GM23248 (cell line): Measurements from ENCODE around the gene LAMA2. TPM values are rescaled to one million over a fixed set of nuclear protein-coding genes. Genes with fewer than 3 reads are reported as not detected.

Experiments used
- DNase-seq: peaks from one replicate; pipeline ENCODE4 v3.0.0-alpha.2; 2015
- H2AFZ ChIP-seq: fragments of 200-600 bp; sonication (generic); 2 replicates; pipeline ENCODE4 v1.6.1; 2016; ENCODE audit warnings: antibody characterized with exemption
- H3F3A ChIP-seq: fragments of 200-600 bp; sonication (generic); 2 replicates; pipeline ENCODE4 v1.6.1; 2016; ENCODE audit warnings: mild to moderate bottlenecking, antibody characterized with exemption, mixed run types; ENCODE audit not compliant: insufficient read depth
- H3K27ac ChIP-seq: fragments of 200-600 bp; sonication (generic); 2 replicates; pipeline ENCODE4 v1.5.1; 2016; ENCODE audit warnings: mild to moderate bottlenecking
- H3K27me3 ChIP-seq: fragments of 200-600 bp; sonication (generic); replicated peaks from 2 replicates; pipeline ENCODE4 v1.6.1; 2016; ENCODE audit warnings: mild to moderate bottlenecking; ENCODE audit not compliant: insufficient read depth
- H3K36me3 ChIP-seq: fragments of 200-600 bp; sonication (generic); 2 replicates; pipeline ENCODE4 v1.6.1; 2016; ENCODE audit warnings: low read depth, mild to moderate bottlenecking
- H3K4me1 ChIP-seq: fragments of 200-600 bp; sonication (generic); 2 replicates; pipeline ENCODE4 v1.6.1; 2016; ENCODE audit warnings: mild to moderate bottlenecking; ENCODE audit not compliant: insufficient read depth
- H3K4me2 ChIP-seq: fragments of 200-600 bp; sonication (generic); one replicate; pipeline ENCODE4 v1.6.1; 2016; ENCODE audit warnings: mild to moderate bottlenecking; ENCODE audit not compliant: unreplicated experiment
- H3K4me3 ChIP-seq: fragments of 200-600 bp; sonication (generic); 2 replicates; pipeline ENCODE4 v1.5.1; 2016; ENCODE audit warnings: mild to moderate bottlenecking
- H3K79me2 ChIP-seq: fragments of 200-600 bp; sonication (generic); 2 replicates; pipeline ENCODE4 v1.6.1; 2016; ENCODE audit warnings: mild to moderate bottlenecking; ENCODE audit not compliant: insufficient read depth
- H3K9ac ChIP-seq: fragments of 200-600 bp; sonication (generic); 2 replicates; pipeline ENCODE4 v1.6.1; 2016; ENCODE audit warnings: mild to moderate bottlenecking
- H3K9me2 ChIP-seq: fragments of 200-600 bp; sonication (generic); 2 replicates; pipeline ENCODE4 v1.6.1; 2016; ENCODE audit warnings: mixed run types, mild to moderate bottlenecking, moderate library complexity; ENCODE audit not compliant: insufficient read depth
- H3K9me3 ChIP-seq: fragments of 200-600 bp; sonication (generic); one replicate; pipeline ENCODE4 v1.6.1; 2017; ENCODE audit warnings: low read depth
- H4K20me1 ChIP-seq: fragments of 200-600 bp; sonication (generic); 2 replicates; pipeline ENCODE4 v1.6.0; 2016; ENCODE audit not compliant: insufficient read depth
- EZH2 ChIP-seq: fragments of 200-600 bp; sonication (generic); IDR thresholded peaks from 2 replicates; pipeline ENCODE4 v1.6.1; 2018; ENCODE audit warnings: antibody characterized with exemption, mild to moderate bottlenecking; ENCODE audit not compliant: insufficient read depth, poor library complexity, severe bottlenecking
- EZH2phosphoT487 ChIP-seq: fragments of 200-600 bp; sonication (generic); IDR thresholded peaks from 2 replicates; pipeline ENCODE4 v1.6.1; 2018; ENCODE audit warnings: antibody characterized with exemption, moderate library complexity, mild to moderate bottlenecking, low read depth; ENCODE audit not compliant: insufficient read depth
- WGBS, 2 experiments: methylation state at CpG; one replicate each; pipeline ENCODE4 v1.1.6; 2015 to 2017; ENCODE audit warnings: low lambda C conversion rate in 2 of 2, low coverage in 1 of 2; ENCODE audit errors: missing lambda C conversion rate in 2 of 2; 5-methylcytosine and 5-hydroxymethylcytosine counted together
- in situ Hi-C: fragments of 300-500 bp; cut with MboI; formaldehyde crosslinking; loops from 2 replicates; pipeline ENCODE4 v1.15.0; 2020
- polyA plus RNA-seq: library from polyadenylated mRNA; unstranded; fragments of >200 nt; fragmentation: Nextera tagmentation; extraction: Ambion mirVana; gene quantifications from 2 replicates; pipeline ENCODE4 v1.2.1, GENCODE V29; 2016
- total RNA-seq: library from RNA; depleted of rRNA; stranded (reverse); fragments of >200 nt; shearing (Covaris generic); gene quantifications from 2 replicates; pipeline ENCODE4 v1.2.3, GENCODE V29; 2014

The LAMA2 gene
- total and polyA plus RNA-seq, 2 experiments from 2014 or later = 8.3 to 31.1 TPM

GRCh38 chr6:128966934-128967333, 84.0 kb downstream of the LAMA2 start:
- no peaks in the 10 kb centered on the region for H3K36me3 ChIP-seq
- H2AFZ ChIP-seq = no peak overlapping the region
- no peak overlapping the region for H3K4me3 ChIP-seq

DNA sequence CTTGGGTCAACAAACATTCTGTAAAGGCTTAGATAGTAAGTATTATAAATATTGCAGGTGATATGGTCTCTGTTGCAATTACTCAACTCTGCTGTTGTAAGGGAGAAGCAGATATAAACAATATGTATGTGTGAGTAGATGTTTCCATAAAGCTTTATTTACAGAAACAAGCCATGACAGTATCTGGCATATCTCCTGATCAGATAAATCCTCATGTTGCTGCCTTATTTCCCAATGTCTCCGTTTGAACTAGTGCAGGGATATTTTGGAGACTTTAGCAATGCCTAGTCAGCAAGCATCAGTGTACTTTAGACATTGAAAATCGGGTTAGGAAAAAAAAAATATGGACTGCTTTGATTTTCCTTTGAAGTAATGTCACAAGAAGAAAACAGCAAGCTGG, 96.1 kb downstream of the LAMA2 start:
- Histone ChIP-seq H3K9me3 (no peaks in the 10 kb centered on the region), H3K9me2 (no peaks in the 10 kb centered on the region; the same call in 1 of the 2 replicates)
- TF ChIP-seq EZH2phosphoT487 (no peak), EZH2 (no peak)

More at GRCh38 chr6:128966934-128967333, 84.0 kb downstream of the LAMA2 start:
- Histone ChIP-seq H3K27ac (no peak overlapping the region), H3K9me3 (no peaks in the 10 kb centered on the region), H3K9me2 (no peaks in the 10 kb centered on the region), H3K9ac (no peak overlapping the region), H3F3A (peaks cover 26% of the 10 kb centered on the region), H3K4me2 (no peak overlapping the region), H4K20me1 (no peaks in the 10 kb centered on the region), H3K4me1 (peaks cover 33% of the 10 kb centered on the region), H3K79me2 (no peaks in the 10 kb centered on the region), H3K27me3 (no peaks in the 10 kb centered on the region)
- DNase-seq = no peak
- in situ Hi-C loops = no loop called here
- TF ChIP-seq EZH2 = no peak
- no peak for TF ChIP-seq EZH2phosphoT487
- 100% methylated on average over 1 of the region's 1 CpG for WGBS, 2 experiments

DNA sequence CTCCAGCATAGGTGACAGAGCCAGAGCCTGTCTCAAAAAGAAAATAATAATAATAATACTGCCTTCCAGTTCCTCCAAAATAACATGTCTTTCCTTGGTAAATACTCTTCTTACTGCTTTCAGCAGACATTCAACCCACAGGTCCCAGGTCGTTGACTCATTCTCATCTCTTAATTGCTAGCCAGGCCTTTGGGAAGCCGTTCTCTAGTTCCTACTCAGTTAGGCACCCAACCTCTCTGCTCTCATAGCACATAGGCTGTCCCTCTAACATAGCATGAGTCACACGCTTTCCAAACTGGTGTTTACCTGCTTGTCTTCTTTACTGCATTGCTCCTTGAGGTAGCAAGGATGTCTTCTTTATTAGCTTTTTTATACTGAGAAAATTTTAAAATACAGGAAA, 98.8 kb downstream of the LAMA2 start:
- no peak overlapping the region for H3K9ac ChIP-seq
- in situ Hi-C loops = no loop called here
- 86% methylated on average over 3 of the region's 3 CpGs for WGBS, 2 experiments

More for the DNA sequence above, 96.1 kb downstream of the LAMA2 start:
- in situ Hi-C loops = no loop called here
- WGBS, 2 experiments = 34 to 47% methylated on average over 2 of the region's 2 CpGs
- no peaks in the 10 kb centered on the region for H3K36me3 ChIP-seq
- no peaks in the 10 kb centered on the region for H3F3A ChIP-seq
- H3K27ac ChIP-seq = no peak overlapping the region
- H3K4me3 ChIP-seq = no peak overlapping the region
- H3K9ac ChIP-seq = no peak overlapping the region
- H3K79me2 ChIP-seq = no peaks in the 10 kb centered on the region
- no peaks in the 10 kb centered on the region for H3K27me3 ChIP-seq
- no peaks in the 10 kb centered on the region for H4K20me1 ChIP-seq
- H3K4me2 ChIP-seq = no peak overlapping the region
- no peak overlapping the region for H2AFZ ChIP-seq
- no peaks in the 10 kb centered on the region for H3K4me1 ChIP-seq
- no peak for DNase-seq

GRCh38 chr6:128990360-128990759, 107.4 kb downstream of the LAMA2 start:
- Histone ChIP-seq H2AFZ (no peak overlapping the region), H3K79me2 (no peaks in the 10 kb centered on the region), H3K27me3 (no peaks in the 10 kb centered on the region), H3K4me3 (no peak overlapping the region), H3K9me3 (no peaks in the 10 kb centered on the region), H3K4me2 (no peak overlapping the region), H3K9ac (no peak overlapping the region), H3K27ac (no peak overlapping the region), H3K4me1 (no peaks in the 10 kb centered on the region), H3K9me2 (no peaks in the 10 kb centered on the region), H4K20me1 (no peaks in the 10 kb centered on the region), H3K36me3 (no peaks in the 10 kb centered on the region), H3F3A (no peaks in the 10 kb centered on the region)
- in situ Hi-C loops = no loop called here
- 98 to 100% methylated on average over 3 of the region's 3 CpGs for WGBS, 2 experiments
- TF ChIP-seq EZH2phosphoT487 (no peak), EZH2 (no peak)
- no peak for DNase-seq

More for the DNA sequence above, 98.8 kb downstream of the LAMA2 start:
- Histone ChIP-seq H3K27ac (no peak overlapping the region), H3K4me1 (no peaks in the 10 kb centered on the region), H3K27me3 (no peaks in the 10 kb centered on the region), H4K20me1 (no peaks in the 10 kb centered on the region), H3K4me2 (no peak overlapping the region), H3F3A (no peaks in the 10 kb centered on the region), H3K36me3 (no peaks in the 10 kb centered on the region), H3K79me2 (no peaks in the 10 kb centered on the region), H3K9me3 (no peaks in the 10 kb centered on the region), H3K4me3 (no peak overlapping the region), H3K9me2 (no peaks in the 10 kb centered on the region; the same call in 1 of the 2 replicates), H2AFZ (no peak overlapping the region)
- TF ChIP-seq EZH2 (no peak), EZH2phosphoT487 (no peak)
- DNase-seq = no peak

- WGBS, 2 experiments = 94 to 97% methylated on average over 8 of the region's 8 CpGs
- H3K4me2 ChIP-seq = no peak overlapping the region
- no peak overlapping the region for H3K27ac ChIP-seq
- H3K36me3 ChIP-seq = no peaks in the 10 kb centered on the region
- H3F3A ChIP-seq = no peaks in the 10 kb centered on the region
- no peaks in the 10 kb centered on the region for H3K9me2 ChIP-seq
- no peak overlapping the region for H3K4me3 ChIP-seq
- H3K9me3 ChIP-seq = no peaks in the 10 kb centered on the region
- H3K9ac ChIP-seq = no peak overlapping the region
- H3K27me3 ChIP-seq = no peaks in the 10 kb centered on the region
- TF ChIP-seq EZH2 = no peak
- no peak for TF ChIP-seq EZH2phosphoT487
- DNase-seq = no peak
- no peak overlapping the region for H2AFZ ChIP-seq
- H3K79me2 ChIP-seq = no peaks in the 10 kb centered on the region
- in situ Hi-C loops = no loop called here
- H3K4me1 ChIP-seq = no peaks in the 10 kb centered on the region
- no peaks in the 10 kb centered on the region for H4K20me1 ChIP-seq
Measured at GRCh38 chr6:128990915-128991314, 108.0 kb downstream of the LAMA2 start.
